Cardiac muscle cell (in vitro differentiated cells and primary cell): ENCODE results near the gene CAMSAP3. TPM values are rescaled to one million over a fixed set of nuclear protein-coding genes. Genes with fewer than 3 reads are reported as not detected.

Experiments
- DNase-seq, 2 donors: peaks; one replicate each; pipeline versions ENCODE4 v3.0.0 to v3.0.0-alpha.2; 2010 to 2017; ENCODE audit warnings: low read depth in 1 of 2, low spot score in 1 of 2
- H3K27ac ChIP-seq: fragments of 200-600 bp; sonication (generic); 2 replicates; pipeline ENCODE4 v1.5.1; 2016
- H3K27me3 ChIP-seq: fragments of 200-600 bp; sonication (generic); 2 replicates; pipeline ENCODE4 v1.6.0; 2016; ENCODE audit warnings: control low read depth
- H3K36me3 ChIP-seq: fragments of 200-600 bp; sonication (generic); 2 replicates; pipeline ENCODE4 v1.5.1; 2016; ENCODE audit warnings: control low read depth
- H3K4me1 ChIP-seq: fragments of 200-600 bp; sonication (generic); 2 replicates; pipeline ENCODE4 v1.8.1; 2017; ENCODE audit warnings: low read depth, mild to moderate bottlenecking, mixed run types
- H3K4me3 ChIP-seq: fragments of 200-600 bp; sonication (generic); 2 replicates; pipeline ENCODE4 v1.5.1; 2016; ENCODE audit warnings: mild to moderate bottlenecking
- H3K9me3 ChIP-seq: fragments of 200-600 bp; sonication (generic); 2 replicates; pipeline ENCODE4 v1.5.1; 2017; ENCODE audit warnings: low read depth, mild to moderate bottlenecking, control low read depth
- polyA plus RNA-seq: library from polyadenylated mRNA; unstranded; fragments of >200 nt; fragmentation: Nextera tagmentation; extraction: Ambion mirVana; gene quantifications from 2 replicates; pipeline ENCODE4 v1.2.1, GENCODE V29; 2016
- total RNA-seq: library from RNA; depleted of rRNA; stranded (reverse); fragments of >200 nt; gene quantifications from 2 replicates; pipeline ENCODE4 v1.2.3, GENCODE V29; 2016
- TF ChIP-seq, protein P1 (sequence below): IDR thresholded peaks from 2 replicates; pipeline ENCODE4 v1.5.1; 2012; ENCODE audit warnings: low read depth, mild to moderate bottlenecking, low read length

The CAMSAP3 gene
- total and polyA plus RNA-seq, 2 experiments from 2014 or later, result 10.8 to 13.5 TPM

DNA sequence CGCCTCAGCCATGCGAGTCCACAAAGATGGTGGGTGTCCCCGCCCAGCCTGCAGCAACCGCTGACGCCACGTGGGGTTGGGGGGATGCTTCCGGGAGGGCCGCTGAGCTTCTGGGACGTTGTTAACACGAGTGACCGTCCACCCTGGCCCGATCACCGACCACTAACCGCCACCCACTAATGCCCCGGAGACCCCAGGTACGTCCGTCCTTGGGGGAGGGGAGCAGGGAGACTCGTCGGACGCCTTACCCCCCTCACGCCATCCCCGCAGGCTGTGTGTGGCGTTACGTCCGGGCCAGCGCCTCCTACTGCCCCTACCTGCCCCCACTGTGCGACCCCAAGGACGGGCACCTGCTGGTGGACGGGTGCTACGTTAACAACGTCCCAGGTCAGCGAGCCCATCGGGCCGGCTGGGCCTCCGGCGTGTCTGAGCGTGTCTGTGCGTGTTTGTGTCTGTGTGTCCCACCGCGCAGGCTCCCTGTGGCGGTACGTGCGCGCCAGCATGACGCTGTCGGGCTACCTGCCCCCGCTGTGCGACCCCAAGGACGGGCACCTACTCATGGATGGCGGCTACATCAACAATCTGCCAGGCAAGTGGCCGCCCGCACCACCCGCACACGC, 38.9 kb upstream of the CAMSAP3 start:
- Histone ChIP-seq H3K4me1 (no peaks in the 10 kb centered on the region), H3K9me3 (no peaks in the 10 kb centered on the region), H3K4me3 (no peak overlapping the region), H3K27me3 (no peaks in the 10 kb centered on the region), H3K27ac (no peak overlapping the region), H3K36me3 (no peaks in the 10 kb centered on the region)
- DNase-seq, result no peak
- TF ChIP-seq, protein P1, sequence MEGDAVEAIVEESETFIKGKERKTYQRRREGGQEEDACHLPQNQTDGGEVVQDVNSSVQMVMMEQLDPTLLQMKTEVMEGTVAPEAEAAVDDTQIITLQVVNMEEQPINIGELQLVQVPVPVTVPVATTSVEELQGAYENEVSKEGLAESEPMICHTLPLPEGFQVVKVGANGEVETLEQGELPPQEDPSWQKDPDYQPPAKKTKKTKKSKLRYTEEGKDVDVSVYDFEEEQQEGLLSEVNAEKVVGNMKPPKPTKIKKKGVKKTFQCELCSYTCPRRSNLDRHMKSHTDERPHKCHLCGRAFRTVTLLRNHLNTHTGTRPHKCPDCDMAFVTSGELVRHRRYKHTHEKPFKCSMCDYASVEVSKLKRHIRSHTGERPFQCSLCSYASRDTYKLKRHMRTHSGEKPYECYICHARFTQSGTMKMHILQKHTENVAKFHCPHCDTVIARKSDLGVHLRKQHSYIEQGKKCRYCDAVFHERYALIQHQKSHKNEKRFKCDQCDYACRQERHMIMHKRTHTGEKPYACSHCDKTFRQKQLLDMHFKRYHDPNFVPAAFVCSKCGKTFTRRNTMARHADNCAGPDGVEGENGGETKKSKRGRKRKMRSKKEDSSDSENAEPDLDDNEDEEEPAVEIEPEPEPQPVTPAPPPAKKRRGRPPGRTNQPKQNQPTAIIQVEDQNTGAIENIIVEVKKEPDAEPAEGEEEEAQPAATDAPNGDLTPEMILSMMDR, result no peak

DNA sequence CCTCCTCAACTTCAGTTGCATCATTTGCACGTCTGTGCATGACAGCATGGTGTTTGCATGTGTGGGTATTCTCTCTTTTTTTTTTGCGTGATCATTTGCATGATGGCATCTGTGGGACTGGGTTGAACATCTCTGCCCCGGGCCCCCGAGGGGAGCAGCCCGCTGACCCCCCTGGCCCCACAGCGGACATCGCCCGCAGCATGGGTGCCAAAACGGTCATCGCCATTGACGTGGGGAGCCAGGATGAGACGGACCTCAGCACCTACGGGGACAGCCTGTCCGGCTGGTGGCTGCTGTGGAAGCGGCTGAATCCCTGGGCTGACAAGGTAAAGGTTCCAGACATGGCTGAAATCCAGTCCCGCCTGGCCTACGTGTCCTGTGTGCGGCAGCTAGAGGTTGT, 37.0 kb upstream of the CAMSAP3 start:
- H3K4me3 ChIP-seq, result no peak overlapping the region
- no peaks in the 10 kb centered on the region for H3K9me3 ChIP-seq
- no peak overlapping the region for H3K27ac ChIP-seq
- H3K36me3 ChIP-seq, result no peaks in the 10 kb centered on the region
- no peak for DNase-seq
- H3K4me1 ChIP-seq, result no peaks in the 10 kb centered on the region
- TF ChIP-seq, protein P1, result no peak
- H3K27me3 ChIP-seq, result no peaks in the 10 kb centered on the region

DNA sequence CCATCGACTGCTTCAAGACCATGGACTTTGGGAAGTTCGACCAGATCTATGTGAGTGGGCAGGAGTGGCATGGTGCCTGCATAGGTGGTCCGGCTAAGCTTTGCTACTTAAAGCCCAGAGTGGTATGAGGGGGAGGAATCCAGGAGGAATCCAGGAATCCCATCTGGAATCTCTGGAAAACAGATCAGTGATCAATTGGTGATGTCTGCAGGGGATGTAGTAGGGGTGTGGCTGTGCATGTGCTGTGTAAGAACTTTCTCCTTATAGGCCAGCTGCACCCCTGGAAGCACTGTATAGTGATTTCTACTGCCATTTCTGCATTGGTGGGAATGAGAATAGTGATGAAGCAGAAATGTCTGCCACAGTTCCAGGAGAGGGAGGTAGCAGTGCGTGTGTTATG, 36.6 kb upstream of the CAMSAP3 start:
- TF ChIP-seq, protein P1, result no peak
- Histone ChIP-seq H3K4me3 (no peak overlapping the region), H3K36me3 (no peaks in the 10 kb centered on the region), H3K27ac (no peak overlapping the region), H3K9me3 (no peaks in the 10 kb centered on the region), H3K27me3 (no peaks in the 10 kb centered on the region), H3K4me1 (no peaks in the 10 kb centered on the region)
- no peak for DNase-seq

DNA sequence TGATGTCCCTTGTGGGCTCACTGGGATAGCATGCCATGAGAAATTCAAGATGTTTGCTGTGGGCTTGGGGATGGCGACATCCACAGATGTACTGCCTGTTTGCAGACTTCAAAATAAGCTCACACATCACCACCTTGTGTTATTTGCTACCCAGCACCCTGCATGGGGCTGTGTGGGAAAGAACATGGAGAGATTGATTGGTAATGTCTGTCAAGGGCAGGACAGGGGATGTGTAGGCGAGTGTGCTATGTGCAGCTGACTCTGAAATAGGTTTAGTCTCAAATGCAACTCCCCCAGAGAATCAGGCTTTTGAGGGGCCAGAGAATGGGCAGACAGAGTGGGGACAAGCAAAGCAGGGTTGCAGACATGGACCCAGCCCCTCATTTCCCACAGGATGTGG, 35.4 kb upstream of the CAMSAP3 start:
- no peaks in the 10 kb centered on the region for H3K27me3 ChIP-seq

DNA sequence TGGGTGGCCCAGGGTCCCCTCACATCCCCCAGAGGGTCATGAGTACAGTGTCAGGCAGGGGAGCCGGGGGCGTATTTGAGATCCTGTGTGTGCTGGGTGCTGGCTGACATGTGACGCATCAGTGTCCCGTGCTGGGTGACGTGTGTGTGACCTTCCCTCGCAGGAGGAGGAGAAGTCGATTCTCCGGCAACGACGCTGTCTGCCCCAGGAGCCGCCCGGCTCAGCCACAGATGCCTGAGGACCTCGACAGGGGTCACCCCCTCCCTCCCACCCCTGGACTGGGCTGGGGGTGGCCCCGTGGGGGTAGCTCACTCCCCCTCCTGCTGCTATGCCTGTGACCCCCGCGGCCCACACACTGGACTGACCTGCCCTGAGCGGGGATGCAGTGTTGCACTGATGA, 34.3 kb upstream of the CAMSAP3 start:
- H3K27me3 ChIP-seq, result no peaks in the 10 kb centered on the region
- H3K27ac ChIP-seq, result no peak overlapping the region
- TF ChIP-seq, protein P1, result no peak
- no peaks in the 10 kb centered on the region for H3K9me3 ChIP-seq
- DNase-seq, result no peak
- H3K4me1 ChIP-seq, result no peaks in the 10 kb centered on the region
- H3K4me3 ChIP-seq, result no peak overlapping the region
- no peaks in the 10 kb centered on the region for H3K36me3 ChIP-seq

More for the DNA sequence above, 35.4 kb upstream of the CAMSAP3 start:
- DNase-seq, result no peak
- no peaks in the 10 kb centered on the region for H3K9me3 ChIP-seq
- TF ChIP-seq, protein P1, result no peak
- no peak overlapping the region for H3K27ac ChIP-seq
- H3K4me3 ChIP-seq, result no peak overlapping the region
- no peaks in the 10 kb centered on the region for H3K36me3 ChIP-seq
- H3K4me1 ChIP-seq, result no peaks in the 10 kb centered on the region
